Measurements from ENCODE around the gene PAPOLA. TPM values are rescaled to one million over a fixed set of nuclear protein-coding genes. Genes with fewer than 3 reads are reported as not detected.

PAPOLA gene
- total RNA-seq, 4 donors from 2014 or later = 111 to 167 (median 134) TPM

DNA sequence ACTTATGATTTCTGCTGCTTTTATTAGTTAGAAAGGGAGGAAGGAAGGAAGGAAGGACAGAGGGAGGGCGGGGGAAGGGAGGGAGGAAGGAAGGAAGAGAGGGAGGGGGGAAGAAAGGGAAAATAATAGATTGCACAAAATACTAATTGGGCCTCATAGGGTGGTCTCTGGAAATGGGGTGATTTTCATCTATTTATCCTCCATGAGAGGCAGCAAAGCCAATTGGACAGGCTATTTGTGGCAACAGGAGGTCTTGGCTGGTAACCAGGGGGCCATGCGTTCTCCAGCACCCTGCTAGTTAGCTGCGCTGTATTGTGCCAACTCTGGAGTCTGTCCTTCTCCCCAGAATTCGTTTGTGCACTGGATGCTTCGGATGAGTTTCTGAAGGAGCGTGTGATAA, 24.1 kb upstream of the PAPOLA start:
- Histone ChIP-seq H3K4me3 (no peak overlapping the region), H3K27me3 (peaks cover 3% of the 10 kb centered on the region), H3K9me3 (no peaks in the 10 kb centered on the region), H3K36me3 (no peaks in the 10 kb centered on the region), H3K4me1 (no peaks in the 10 kb centered on the region), H3K27ac (no peak overlapping the region)
- TF ChIP-seq EP300 (IDR thresholded peaks at IDR 0.05) = no peak
- 58% methylated on average over 5 of the region's 6 CpGs; no CpG with 5 or more reads in 1 of the 2 donors for WGBS, 2 donors (ENCODE audit: low coverage in 1 of 2)
- ATAC-seq = no peak

DNA sequence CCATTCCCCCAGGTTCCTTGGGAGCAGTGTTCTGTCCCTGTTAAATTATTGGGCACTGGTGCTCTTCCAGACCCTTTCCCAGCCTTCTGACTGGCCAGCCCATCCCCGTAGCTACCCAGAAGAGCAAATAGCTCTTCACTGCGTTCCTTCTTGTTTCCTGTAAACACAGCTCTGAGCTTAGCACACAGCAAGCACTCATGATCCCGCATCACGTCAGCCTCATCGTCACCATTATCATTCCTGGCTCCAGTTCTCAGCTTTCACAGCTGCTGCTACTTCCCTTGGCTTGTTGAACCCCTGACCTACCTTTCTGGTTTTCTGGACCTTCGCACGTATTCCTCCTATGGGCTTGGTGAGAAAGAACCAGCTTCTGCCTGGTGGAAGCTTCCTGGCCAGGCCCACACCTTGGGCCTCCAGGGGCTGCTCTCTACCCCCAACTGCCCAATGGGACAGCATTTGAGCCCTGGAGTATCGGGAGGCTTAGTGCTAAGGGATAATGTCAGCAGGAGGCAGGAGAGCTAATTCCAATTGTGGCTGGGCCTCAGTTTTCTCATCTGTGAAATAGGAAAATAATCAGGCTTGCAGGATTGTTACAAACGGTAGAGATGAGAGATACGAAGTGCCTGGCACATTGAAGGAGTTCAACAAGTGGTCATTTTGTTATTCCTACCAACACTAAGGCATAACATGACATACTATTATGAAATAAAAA, 22.6 kb upstream of the PAPOLA start:
- no peak overlapping the region for H3K4me3 ChIP-seq
- TF ChIP-seq, protein P1, sequence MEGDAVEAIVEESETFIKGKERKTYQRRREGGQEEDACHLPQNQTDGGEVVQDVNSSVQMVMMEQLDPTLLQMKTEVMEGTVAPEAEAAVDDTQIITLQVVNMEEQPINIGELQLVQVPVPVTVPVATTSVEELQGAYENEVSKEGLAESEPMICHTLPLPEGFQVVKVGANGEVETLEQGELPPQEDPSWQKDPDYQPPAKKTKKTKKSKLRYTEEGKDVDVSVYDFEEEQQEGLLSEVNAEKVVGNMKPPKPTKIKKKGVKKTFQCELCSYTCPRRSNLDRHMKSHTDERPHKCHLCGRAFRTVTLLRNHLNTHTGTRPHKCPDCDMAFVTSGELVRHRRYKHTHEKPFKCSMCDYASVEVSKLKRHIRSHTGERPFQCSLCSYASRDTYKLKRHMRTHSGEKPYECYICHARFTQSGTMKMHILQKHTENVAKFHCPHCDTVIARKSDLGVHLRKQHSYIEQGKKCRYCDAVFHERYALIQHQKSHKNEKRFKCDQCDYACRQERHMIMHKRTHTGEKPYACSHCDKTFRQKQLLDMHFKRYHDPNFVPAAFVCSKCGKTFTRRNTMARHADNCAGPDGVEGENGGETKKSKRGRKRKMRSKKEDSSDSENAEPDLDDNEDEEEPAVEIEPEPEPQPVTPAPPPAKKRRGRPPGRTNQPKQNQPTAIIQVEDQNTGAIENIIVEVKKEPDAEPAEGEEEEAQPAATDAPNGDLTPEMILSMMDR (IDR thresholded peaks at IDR 0.05) = no peak
- TF ChIP-seq EP300 (IDR thresholded peaks at IDR 0.05) = no peak
- TF ChIP-seq POLR2A (IDR thresholded peaks at IDR 0.05) = no peak
- no peak for TF ChIP-seq POLR2AphosphoS5 (IDR thresholded peaks at IDR 0.05)
- H3K27me3 ChIP-seq = peaks cover 3% of the 10 kb centered on the region
- no peaks in the 10 kb centered on the region for H3K9me3 ChIP-seq
- no peaks in the 10 kb centered on the region for H3K4me1 ChIP-seq
- H3K36me3 ChIP-seq = no peaks in the 10 kb centered on the region
- no peak overlapping the region for H3K27ac ChIP-seq
- WGBS, 2 donors (ENCODE audit: low coverage in 1 of 2) = 46 to 77% methylated on average over 4 to 9 of the region's 10 CpGs
- ATAC-seq = no peak

DNA sequence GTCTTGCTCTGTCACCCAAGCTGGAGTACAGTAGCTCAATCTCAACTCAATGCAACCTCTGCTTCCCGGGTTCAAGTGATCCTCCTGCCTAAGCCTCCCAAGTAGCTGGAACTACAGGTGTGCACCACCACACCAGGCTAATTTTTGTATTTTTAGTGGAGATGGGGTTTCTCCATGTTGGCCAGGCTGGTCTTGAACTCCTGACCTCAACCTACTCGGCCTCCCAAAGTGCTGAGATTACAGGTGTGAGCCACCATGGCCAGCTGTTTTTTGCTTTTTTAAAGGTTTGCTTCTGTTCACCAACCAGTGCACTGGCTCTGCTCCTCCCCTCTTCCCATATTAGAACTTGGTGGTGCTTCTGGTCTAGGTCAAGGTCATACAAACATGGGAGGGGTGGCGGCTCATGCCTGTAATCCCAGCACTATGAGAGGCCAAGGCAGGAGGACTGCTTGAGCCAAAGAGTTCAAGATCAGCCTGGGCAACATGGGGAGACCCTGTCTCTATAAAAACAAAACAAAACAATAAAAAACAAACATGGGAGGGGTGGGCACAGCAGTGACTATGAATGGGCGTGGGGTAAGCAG, 20.4 kb upstream of the PAPOLA start:
- 64 to 68% methylated on average over 2 of the region's 4 CpGs for WGBS, 2 donors (ENCODE audit: low coverage in 1 of 2)
- Histone ChIP-seq H3K9me3 (no peaks in the 10 kb centered on the region), H3K4me3 (no peak overlapping the region), H3K27ac (no peak overlapping the region), H3K27me3 (peaks cover 3% of the 10 kb centered on the region), H3K36me3 (no peaks in the 10 kb centered on the region), H3K4me1 (no peaks in the 10 kb centered on the region)
- no peak for ATAC-seq
- no peak for TF ChIP-seq EP300 (IDR thresholded peaks at IDR 0.05)
- no peak for TF ChIP-seq POLR2A (IDR thresholded peaks at IDR 0.05)
- TF ChIP-seq, protein P1 (IDR thresholded peaks at IDR 0.05) = no peak
- TF ChIP-seq POLR2AphosphoS5 (IDR thresholded peaks at IDR 0.05) = no peak

DNA sequence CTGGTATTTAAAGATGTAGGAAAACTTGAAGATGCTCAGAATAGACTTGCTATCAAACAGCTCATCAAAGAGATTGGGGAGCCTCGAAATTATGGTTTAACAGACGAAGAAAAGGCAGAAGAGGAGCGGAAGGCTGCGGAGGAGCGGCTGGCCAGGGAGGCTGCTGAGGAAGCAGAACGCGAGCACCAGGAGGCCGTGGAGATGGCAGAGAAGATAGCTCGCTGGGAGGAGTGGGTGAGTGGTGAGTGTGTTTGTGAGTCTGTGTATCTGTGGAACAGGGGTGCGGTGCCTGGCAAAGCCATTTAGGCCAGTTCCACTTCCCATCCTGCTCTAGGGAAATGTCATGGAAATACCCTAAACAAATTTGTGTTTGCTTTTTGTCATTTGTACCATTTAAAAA, 19.2 kb upstream of the PAPOLA start:
- TF ChIP-seq, protein P1 (IDR thresholded peaks at IDR 0.05) = no peak
- TF ChIP-seq POLR2A (IDR thresholded peaks at IDR 0.05) = no peak
- TF ChIP-seq EP300 (IDR thresholded peaks at IDR 0.05) = no peak
- TF ChIP-seq POLR2AphosphoS5 (IDR thresholded peaks at IDR 0.05) = no peak
- no peak overlapping the region for H3K27ac ChIP-seq
- peaks cover 3% of the 10 kb centered on the region for H3K27me3 ChIP-seq
- H3K4me1 ChIP-seq = no peaks in the 10 kb centered on the region
- no peaks in the 10 kb centered on the region for H3K36me3 ChIP-seq
- ATAC-seq = no peak
- H3K9me3 ChIP-seq = no peaks in the 10 kb centered on the region
- WGBS, 2 donors (ENCODE audit: low coverage in 1 of 2) = 71 to 80% methylated on average over 3 to 10 of the region's 10 CpGs
- no peak overlapping the region for H3K4me3 ChIP-seq

DNA sequence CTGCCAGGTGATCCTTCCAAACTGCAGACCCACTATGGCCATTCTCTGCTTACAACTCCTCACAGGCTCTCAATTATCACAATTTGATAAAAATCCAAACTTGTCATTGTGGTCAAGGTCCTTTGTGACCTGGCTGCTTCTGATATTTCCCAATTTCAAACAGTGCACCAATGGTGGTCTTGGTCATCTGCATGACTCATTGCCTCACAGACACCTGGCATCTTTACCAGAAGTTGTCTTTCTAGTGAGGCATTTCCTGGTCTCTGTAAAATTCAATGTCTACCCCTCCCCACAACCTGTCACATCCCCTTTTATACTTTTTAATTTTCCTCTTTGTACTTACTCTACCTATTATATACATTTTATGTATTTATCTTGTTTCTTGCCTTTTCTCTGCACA, 17.8 kb upstream of the PAPOLA start:
- ATAC-seq = no peak
- H3K4me1 ChIP-seq = no peaks in the 10 kb centered on the region
- H3K9me3 ChIP-seq = no peaks in the 10 kb centered on the region
- no peak overlapping the region for H3K27ac ChIP-seq
- H3K27me3 ChIP-seq = no peaks in the 10 kb centered on the region
- no peaks in the 10 kb centered on the region for H3K36me3 ChIP-seq
- TF ChIP-seq, protein P1 (IDR thresholded peaks at IDR 0.05) = no peak
- TF ChIP-seq POLR2AphosphoS5 (IDR thresholded peaks at IDR 0.05) = no peak
- no peak overlapping the region for H3K4me3 ChIP-seq

Data from gastroesophageal sphincter (tissue), 4 donors.